A549 (cell line): ENCODE measurements around the gene PRPF31. TPM values are rescaled to one million over a fixed set of nuclear protein-coding genes. Genes with fewer than 3 reads are reported as not detected.

Source experiments
- ATOH8 ChIP-seq: fragments of 250-450 bp; sonication (Bioruptor Pico); IDR thresholded peaks from 2 replicates; pipeline ENCODE4 v1.5.0; 2020; ENCODE audit warnings: low read depth, mild to moderate bottlenecking, moderate library complexity
- BCL3 ChIP-seq: fragments of >200 bp; sonication (Bioruptor Twin); formaldehyde crosslinking; IDR thresholded peaks from 3 replicates; pipeline ENCODE4 v1.6.1; 2016
- BHLHE40 ChIP-seq: IDR thresholded peaks from 2 replicates; pipeline ENCODE4 v1.6.1; 2012; ENCODE audit warnings: low read depth, low read length, inconsistent platforms
- CEBPB ChIP-seq, 2 experiments: fragments of >200 bp in 1 of 2; sonication (Bioruptor Twin) in 1 of 2; formaldehyde crosslinking in 1 of 2; IDR thresholded peaks; 2 replicates each; pipeline ENCODE4 v1.6.1; 2012 to 2016
- CTCF ChIP-seq: fragments of >200 bp; sonication (Bioruptor Twin); formaldehyde crosslinking; IDR thresholded peaks from 3 replicates; pipeline ENCODE4 v1.5.1; 2016
- EHF ChIP-seq: fragments of 250-450 bp; sonication (Bioruptor Pico); IDR thresholded peaks from 2 replicates; pipeline ENCODE4 v1.5.0; 2020; ENCODE audit warnings: mild to moderate bottlenecking
- ELK1 ChIP-seq: fragments of 150-350 bp; IDR thresholded peaks from 2 replicates; pipeline ENCODE4 v1.6.1; 2014; ENCODE audit warnings: low read depth, mild to moderate bottlenecking, low read length
- EP300 ChIP-seq, 2 experiments: fragments of >200 bp; sonication (Bioruptor Twin); formaldehyde crosslinking; IDR thresholded peaks; 2 replicates in 1 of 2; 3 replicates in 1 of 2; pipeline ENCODE4 v1.6.1; 2016 to 2017
- HES2 ChIP-seq: fragments of >200 bp; sonication (Bioruptor Twin); formaldehyde crosslinking; IDR thresholded peaks from 2 replicates; pipeline ENCODE4 v1.6.1; 2016
- HEYL ChIP-seq: fragments of 250-450 bp; sonication (Bioruptor Pico); IDR thresholded peaks from 2 replicates; pipeline ENCODE4 v1.8.0; 2021; ENCODE audit warnings: mild to moderate bottlenecking, moderate library complexity
- HMGXB4 ChIP-seq: fragments of 250-450 bp; sonication (Bioruptor Pico); IDR thresholded peaks from 2 replicates; pipeline ENCODE4 v1.5.0; 2021; ENCODE audit warnings: mild to moderate bottlenecking, moderate library complexity, borderline replicate concordance
- HOXB5 ChIP-seq: fragments of 250-450 bp; sonication (Bioruptor Pico); IDR thresholded peaks from 2 replicates; pipeline ENCODE4 v1.5.0; 2020; ENCODE audit warnings: mild to moderate bottlenecking, moderate library complexity
- KDM5A ChIP-seq: fragments of 200-600 bp; sonication (generic); IDR thresholded peaks from 2 replicates; pipeline ENCODE4 v1.6.1; 2016; ENCODE audit warnings: antibody characterized with exemption, mild to moderate bottlenecking
- MYC ChIP-seq: IDR thresholded peaks from 2 replicates; pipeline ENCODE4 v1.6.1; 2012; ENCODE audit warnings: mild to moderate bottlenecking, inconsistent platforms, low read length, improper control_type of control experiment, borderline replicate concordance
- NFE2L2 ChIP-seq: fragments of 150-350 bp; conservative IDR thresholded peaks from 2 replicates; pipeline ENCODE4 v1.6.1; 2014; ENCODE audit warnings: low read length
- POLR2AphosphoS2 ChIP-seq: conservative IDR thresholded peaks from 2 replicates; pipeline ENCODE4 v1.6.1; 2012; ENCODE audit warnings: low read length, improper control_type of control experiment, inconsistent platforms
- RAD21 ChIP-seq, 2 experiments: fragments of >200 bp in 1 of 2; sonication (Bioruptor Twin) in 1 of 2; formaldehyde crosslinking in 1 of 2; IDR thresholded peaks in 1 of 2; conservative IDR thresholded peaks in 1 of 2; 2 replicates in 1 of 2; 3 replicates in 1 of 2; pipeline ENCODE4 v1.6.1; 2012 to 2018; ENCODE audit warnings: inconsistent platforms in 1 of 2
- REST ChIP-seq: fragments of 200-600 bp; sonication (generic); IDR thresholded peaks from 2 replicates; pipeline ENCODE4 v1.6.1; 2016; ENCODE audit warnings: antibody characterized with exemption, mild to moderate bottlenecking, moderate library complexity
- RFX5 ChIP-seq: fragments of 450-650 bp; IDR thresholded peaks from 2 replicates; pipeline ENCODE4 v1.7.1; 2014; ENCODE audit warnings: antibody characterized with exemption, mild to moderate bottlenecking, moderate library complexity
- RNF2 ChIP-seq: fragments of 200-600 bp; sonication (generic); IDR thresholded peaks from 2 replicates; pipeline ENCODE4 v1.6.1; 2016; ENCODE audit warnings: low read depth, mild to moderate bottlenecking, antibody characterized with exemption, moderate library complexity, borderline replicate concordance
- SMC3 ChIP-seq: fragments of >200 bp; sonication (Bioruptor Twin); formaldehyde crosslinking; IDR thresholded peaks from 3 replicates; pipeline ENCODE4 v1.6.1; 2018; ENCODE audit warnings: inconsistent platforms
- SREBF2 ChIP-seq: fragments of 450-650 bp; IDR thresholded peaks from 2 replicates; pipeline ENCODE4 v1.6.1; 2014; ENCODE audit warnings: mild to moderate bottlenecking, moderate library complexity
- TP53 ChIP-seq: fragments of 250-450 bp; sonication (Bioruptor Pico); IDR thresholded peaks from 2 replicates; pipeline ENCODE4 v1.5.0; 2021; ENCODE audit warnings: mild to moderate bottlenecking, moderate library complexity
- USF2 ChIP-seq: fragments of 450-650 bp; IDR thresholded peaks from 2 replicates; pipeline ENCODE4 v1.6.1; 2014; ENCODE audit warnings: antibody characterized with exemption
- ZNF302 ChIP-seq: fragments of 250-450 bp; sonication (Bioruptor Pico); IDR thresholded peaks from 2 replicates; pipeline ENCODE4 v1.9.0; 2021; ENCODE audit warnings: inconsistent platforms, mild to moderate bottlenecking, moderate library complexity
- ZSCAN20 ChIP-seq: fragments of 250-450 bp; sonication (Bioruptor Pico); IDR thresholded peaks from 2 replicates; pipeline ENCODE4 v1.8.0; 2022; ENCODE audit warnings: mild to moderate bottlenecking, moderate library complexity
- polyA plus RNA-seq, 4 experiments: library from polyadenylated mRNA; depleted of rRNA in 3 of 4; stranded (reverse); fragments of >200 nt; fragmentation: RNase III in 1 of 4; extraction: RNeasy Plus Mini Kit Qiagen cat#74134 plus additional on column Dnase treatment in 1 of 4; gene quantifications; 2 replicates in 3 of 4; 3 replicates in 1 of 4; pipeline ENCODE4 v1.2.3, GENCODE V29; 2011 to 2017

Gene PRPF31
- polyA plus RNA-seq, 2 of the 4 experiments (the other 2 are of a cell fraction), result 69.8 to 169 TPM

GRCh38 chr19:54102421-54103169 lies 13.0 kb upstream of the PRPF31 start, which contains the start of gene NDUFA3 (continued):
- no peak for TF ChIP-seq RAD21 (conservative IDR thresholded peaks at IDR 0.05 in 1 of 2, IDR thresholded peaks at IDR 0.05 in 1 of 2)
- TF ChIP-seq SREBF2, result no peak
- no peak for TF ChIP-seq CTCF
- TF ChIP-seq ATOH8 (CRISPR knock-in tag), result no peak
- TF ChIP-seq SMC3, result no peak
- TF ChIP-seq RNF2, result no peak
- peak; percentile 49; the same call in 1 of the 3 replicates for TF ChIP-seq BCL3
- no peak; the same call in 1 of the 2 replicates for TF ChIP-seq MYC
- no peak for TF ChIP-seq HMGXB4
- no peak for TF ChIP-seq HOXB5
- no peak for TF ChIP-seq CEBPB (IDR thresholded peaks at IDR 0.05)
- TF ChIP-seq RFX5, result no peak
- TF ChIP-seq HEYL, result no peak
- TF ChIP-seq POLR2AphosphoS2, result no peak
- no peak for TF ChIP-seq BHLHE40
- TF ChIP-seq EP300 (IDR thresholded peaks at IDR 0.05), result no peak
- TF ChIP-seq ZSCAN20, result no peak
- no peak for TF ChIP-seq REST
- no peak for TF ChIP-seq ZNF302
- no peak for TF ChIP-seq EHF (CRISPR knock-in tag)
- TF ChIP-seq NFE2L2, result no peak
- TF ChIP-seq ELK1, result no peak
- peak; percentile 95 for TF ChIP-seq KDM5A
- no peak for TF ChIP-seq TP53 (CRISPR knock-in tag)
- no peak for TF ChIP-seq USF2
- TF ChIP-seq HES2, result no peak
- TF ChIP-seq, all 56 proteins: peak for 13
